ENCODE results near the gene ZC3HAV1.

ZC3HAV1 gene

GRCh38 chr7:139114585-139114984, 5.1 kb upstream of the ZC3HAV1 start:
- ChIA-PET POLR2A (no interaction called here), CTCF (no interaction called here)
- H3K27ac ChIP-seq (ENCODE audit: extremely low read depth, low read depth, low read length): no peak overlapping the region
- H3K36me3 ChIP-seq (ENCODE audit: control insufficient read depth in 2 of 2, insufficient read depth in 1 of 2, low read length in 2 of 2): no peaks in the 10 kb centered on the region
- H3K9me3 ChIP-seq (ENCODE audit: control insufficient read depth, insufficient read depth, low read depth, low read length): no peaks in the 10 kb centered on the region
- H3K4me1 ChIP-seq (ENCODE audit: control insufficient read depth, insufficient read depth, low read length): no peaks in the 10 kb centered on the region
- H3K4me3 ChIP-seq (ENCODE audit: low read depth, low read length): no peak overlapping the region
- TF ChIP-seq ZNF473 (tag by site-specific recombination; IDR thresholded peaks at IDR 0.05): no peak
- no peak for TF ChIP-seq ZNF558 (tag by site-specific recombination; IDR thresholded peaks at IDR 0.05)
- no peak for TF ChIP-seq PRDM1 (tag by site-specific recombination; IDR thresholded peaks at IDR 0.05)
- no peak for TF ChIP-seq OSR2 (tag by site-specific recombination; IDR thresholded peaks at IDR 0.05)
- no peak for TF ChIP-seq ZNF266 (tag by site-specific recombination; IDR thresholded peaks at IDR 0.05; ENCODE audit: low read depth)
- TF ChIP-seq YY1 (tag by site-specific recombination; IDR thresholded peaks at IDR 0.05): no peak
- TF ChIP-seq ZNF639 (tag by site-specific recombination; IDR thresholded peaks at IDR 0.05): no peak
- TF ChIP-seq ZNF776 (tag by site-specific recombination; IDR thresholded peaks at IDR 0.05; ENCODE audit: borderline replicate concordance): no peak
- TF ChIP-seq AEBP2 (tag by site-specific recombination; IDR thresholded peaks at IDR 0.05; ENCODE audit: borderline replicate concordance): no peak
- no peak for TF ChIP-seq ZNF184 (tag by site-specific recombination; IDR thresholded peaks at IDR 0.05)
- TF ChIP-seq ZNF664 (tag by site-specific recombination; IDR thresholded peaks at IDR 0.05): no peak
- TF ChIP-seq ZBTB8A (tag by site-specific recombination; IDR thresholded peaks at IDR 0.05): no peak
- no peak for TF ChIP-seq ZNF600 (tag by site-specific recombination; IDR thresholded peaks at IDR 0.05)
- TF ChIP-seq ZNF280C (tag by site-specific recombination; IDR thresholded peaks at IDR 0.05): no peak
- no peak for TF ChIP-seq KLF10 (tag by site-specific recombination; IDR thresholded peaks at IDR 0.05)
- TF ChIP-seq ZNF768 (tag by site-specific recombination; IDR thresholded peaks at IDR 0.05): no peak
- no peak for TF ChIP-seq ZNF280D (tag by site-specific recombination; IDR thresholded peaks at IDR 0.05)
- TF ChIP-seq ZBTB21 (tag by site-specific recombination; IDR thresholded peaks at IDR 0.05): no peak

GRCh38 chr7:139114018-139114417, 4.5 kb upstream of the ZC3HAV1 start:
- ChIA-PET POLR2A (no interaction called here), CTCF (interaction anchor here (1.0 kb wide), 1 partner anchor 96 kb away, joined by 4 read pairs; no protein-coding TSS in a partner anchor)
- no peak overlapping the region for H3K27ac ChIP-seq (ENCODE audit: extremely low read depth, low read depth, low read length)
- no peaks in the 10 kb centered on the region for H3K9me3 ChIP-seq (ENCODE audit: control insufficient read depth, insufficient read depth, low read depth, low read length)
- TF ChIP-seq ZNF19 (tag by site-specific recombination; IDR thresholded peaks at IDR 0.05; ENCODE audit: low read depth): no peak
- TF ChIP-seq ZBTB17 (tag by site-specific recombination; IDR thresholded peaks at IDR 0.05): 0 out of 2 replicates have a peak, but pooled peaks have one; percentile 15
- TF ChIP-seq KLF1 (tag by site-specific recombination; IDR thresholded peaks at IDR 0.05): no peak
- TF ChIP-seq ZNF670 (tag by site-specific recombination; IDR thresholded peaks at IDR 0.05; ENCODE audit: low read depth): no peak
- no peak for TF ChIP-seq ZNF18 (tag by site-specific recombination; IDR thresholded peaks at IDR 0.05)
- peak; percentile 82 for TF ChIP-seq GLIS1 (tag by site-specific recombination; IDR thresholded peaks at IDR 0.05)
- TF ChIP-seq OSR2 (tag by site-specific recombination; IDR thresholded peaks at IDR 0.05): peak; percentile 47; the same call in 1 of the 2 replicates
- no peak overlapping the region for H3K4me3 ChIP-seq (ENCODE audit: low read depth, low read length)
- H3K36me3 ChIP-seq (ENCODE audit: control insufficient read depth in 2 of 2, insufficient read depth in 1 of 2, low read length in 2 of 2): no peaks in the 10 kb centered on the region
- no peaks in the 10 kb centered on the region for H3K4me1 ChIP-seq (ENCODE audit: control insufficient read depth, insufficient read depth, low read length)

Data from HEK293 (cell line).